T-cell (primary cell): ENCODE results near the gene BAG3. TPM values are rescaled to one million over a fixed set of nuclear protein-coding genes. Genes with fewer than 3 reads are reported as not detected.
A peak's percentile ranks its signal among the peaks of the same experiment; 100 is the strongest.

Source experiments
- ATAC-seq, 4 experiments: fragments of 200-7000 bp in 3 of 4; fragments of 150-1000 bp in 1 of 4; cut with Tn5 transposase; replicated peaks in 1 of 4; 1 replicate in 3 of 4; 2 replicates in 1 of 4; pipeline ENCODE4 v1.10.0; 2021; ENCODE audit warnings: moderate library complexity in 3 of 4, mild to moderate bottlenecking in 2 of 4, moderate number of reproducible peaks in 1 of 4
- CTCF ChIA-PET, 2 donors: fragments of 300-600 bp; sonication (Branson Sonifier 250); formaldehyde crosslinking; loops; one replicate each; lab custom pipeline; 2022; ENCODE audit warnings: antibody characterized with exemption in 2 of 2; lab: Charles Lee
- POLR2A ChIA-PET, 2 donors: fragments of 300-600 bp; sonication (Branson Sonifier 250); formaldehyde crosslinking; loops; one replicate each; lab custom pipeline; 2022; ENCODE audit warnings: antibody characterized with exemption in 2 of 2; lab: Charles Lee
- DNase-seq, 35 experiments: peaks; one replicate each; pipeline versions ENCODE4 v3.0.0 to v3.0.0-alpha.2; 2013 to 2023
- H3K27ac ChIP-seq: one replicate; pipeline ENCODE4 v1.5.1; 2013; ENCODE audit warnings: low read length
- H3K27me3 ChIP-seq, 2 experiments: replicated peaks in 1 of 2; 1 replicate in 1 of 2; 2 replicates in 1 of 2; pipeline versions ENCODE4 v1.6.1 to v1.7.0; 2013; ENCODE audit warnings: low read length in 1 of 2, mixed read lengths in 1 of 2; ENCODE audit not compliant: control insufficient read depth in 2 of 2, insufficient read depth in 2 of 2; ENCODE audit errors: extremely low read depth in 1 of 2
- H3K36me3 ChIP-seq, 2 donors: 1 replicate in 1 of 2; 2 replicates in 1 of 2; pipeline versions ENCODE4 v1.6.1 to v1.7.0; 2013; ENCODE audit warnings: low read length in 1 of 2; ENCODE audit not compliant: control insufficient read depth in 2 of 2, insufficient read depth in 1 of 2; ENCODE audit errors: extremely low read depth in 1 of 2
- H3K4me1 ChIP-seq, 2 experiments: 1 replicate in 1 of 2; 2 replicates in 1 of 2; pipeline versions ENCODE4 v1.6.1 to v1.7.0; 2013; ENCODE audit warnings: low read length in 2 of 2, mixed read lengths in 1 of 2; ENCODE audit not compliant: insufficient read depth in 2 of 2, control insufficient read depth in 1 of 2; ENCODE audit errors: extremely low read depth in 1 of 2
- H3K4me3 ChIP-seq, 2 donors: 1 replicate in 1 of 2; 2 replicates in 1 of 2; pipeline versions ENCODE4 v1.5.1 to v1.7.0; 2013; ENCODE audit warnings: mild to moderate bottlenecking in 2 of 2, low read length in 1 of 2, moderate library complexity in 1 of 2; ENCODE audit not compliant: control insufficient read depth in 1 of 2; ENCODE audit errors: extremely low read depth in 1 of 2
- H3K9me3 ChIP-seq: 2 replicates; pipeline ENCODE4 v1.7.0; 2013
- H3K27ac Mint-ChIP-seq, 2 donors: one replicate each; pipeline ENCODE4 v1.8.0; 2020 to 2021; ENCODE audit warnings: mild to moderate bottlenecking in 2 of 2, mixed read lengths in 2 of 2
- H3K27me3 Mint-ChIP-seq, 2 donors: one replicate each; pipeline ENCODE4 v1.8.0; 2021 to 2022; ENCODE audit warnings: mixed read lengths in 2 of 2
- H3K36me3 Mint-ChIP-seq: one replicate; pipeline ENCODE4 v1.8.0; 2021; ENCODE audit warnings: mixed read lengths
- H3K4me1 Mint-ChIP-seq, 3 donors: one replicate each; pipeline ENCODE4 v1.8.0; 2020 to 2022; ENCODE audit warnings: mixed read lengths in 3 of 3, mild to moderate bottlenecking in 1 of 3
- H3K4me3 Mint-ChIP-seq, 3 donors: one replicate each; pipeline ENCODE4 v1.8.0; 2020 to 2022; ENCODE audit warnings: mild to moderate bottlenecking in 3 of 3, mixed read lengths in 3 of 3, moderate library complexity in 3 of 3
- H3K9me3 Mint-ChIP-seq, 3 donors: one replicate each; pipeline ENCODE4 v1.8.0; 2020 to 2022; ENCODE audit warnings: mixed read lengths in 3 of 3
- whole genome bisulfite sequencing: methylation state at CpG from one replicate; pipeline ENCODE4 v1.1.5; 2013; ENCODE audit warnings: missing lambda C conversion rate; ENCODE audit not compliant: insufficient coverage; 5-methylcytosine and 5-hydroxymethylcytosine counted together
- total RNA-seq, 35 experiments: library from RNA in 6 of 35; stranded (reverse) in 6 of 35; fragments of 120-200 nt in 1 of 35; gene quantifications; one replicate each; pipeline versions ENCODE4 v1.2.1 to v1.2.4 and lab custom pipeline; 2013 to 2026

Gene BAG3
- total RNA-seq, 5 donors from 2014 or later (not counting 1 experiment from before 2014, with no cell fraction given): 20.2 to 36.4 (median 23.7) TPM

DNA sequence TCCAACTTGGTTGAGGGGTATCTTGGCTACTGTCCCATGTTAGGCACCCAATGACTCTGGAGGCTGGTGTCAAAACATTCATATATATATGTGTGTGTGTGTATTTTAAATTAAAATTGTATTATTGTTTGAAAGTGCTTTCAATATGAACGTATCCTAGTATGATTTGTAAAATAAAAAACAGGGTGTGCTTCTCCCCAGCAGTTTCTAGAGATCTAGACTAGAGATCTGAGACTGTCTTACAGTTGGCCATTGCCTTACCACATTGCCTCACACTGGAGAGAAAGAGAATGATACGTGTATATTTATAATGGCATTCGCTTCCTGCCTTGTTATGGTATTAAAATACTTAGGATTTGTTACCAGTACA lies 1.2 kb downstream of the BAG3 start:
- no CpG with 5 or more reads among the region's 3 CpGs for WGBS
- Mint-ChIP-seq H3K4me1 (peaks cover 57 to 58% (median 58%) of the 10 kb centered on the region in 3 donors), H3K36me3 (peaks cover 6% of the 10 kb centered on the region), H3K9me3 (no peaks in the 10 kb centered on the region), H3K4me3 (peak overlapping the region; percentile 87 to 97 (median 87)), H3K27ac (peak overlapping the region; percentile 91 to 98), H3K27me3 (no peaks in the 10 kb centered on the region)
- H3K36me3 ChIP-seq: no peaks in the 10 kb centered on the region
- CTCF ChIA-PET: no interaction called here
- DNase-seq: peak in 4 of 35 experiments; percentile 7 to 72 (median 24)
- POLR2A ChIA-PET: interaction anchor here in 1 of 2 donors (0.6 to 1.0 kb wide), 2 partner anchors 11 to 442 kb away, joined by 4 to 7 read pairs; no protein-coding TSS in a partner anchor
- no peaks in the 10 kb centered on the region for H3K9me3 ChIP-seq
- peaks cover 26 to 40% of the 10 kb centered on the region in 2 experiments for H3K4me1 ChIP-seq
- H3K4me3 ChIP-seq: peak overlapping the region; percentile 84 to 90
- H3K27ac ChIP-seq: peak overlapping the region; percentile 54
- H3K27me3 ChIP-seq: no peaks in the 10 kb centered on the region
- ATAC-seq: peak; percentile 53 to 68 (median 54)

DNA sequence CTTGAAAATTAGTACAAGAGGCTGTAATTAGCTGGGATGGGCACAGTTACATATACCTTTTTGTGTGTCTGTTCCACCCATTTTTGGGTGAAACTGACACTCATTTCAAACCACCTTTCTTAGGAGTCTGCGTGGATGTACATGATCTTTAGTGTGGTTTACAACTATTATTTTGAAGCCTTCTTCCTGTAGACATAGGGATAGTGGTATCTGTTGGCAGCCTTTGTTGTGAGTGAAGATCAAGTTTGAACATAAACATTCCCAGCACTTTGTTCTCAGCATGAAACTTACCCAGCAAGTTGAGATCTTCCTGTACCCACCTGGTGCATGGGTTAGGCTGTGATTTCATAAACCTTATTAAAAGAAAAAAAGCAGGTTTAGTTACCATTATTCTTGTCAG lies 2.0 kb downstream of the BAG3 start:
- peak overlapping the region; percentile 54 for H3K27ac ChIP-seq
- H3K9me3 ChIP-seq: no peaks in the 10 kb centered on the region
- POLR2A ChIA-PET: interaction anchor here (0.5 to 1.0 kb wide), 2 partner anchors 10 to 590 kb away, joined by 4 to 7 read pairs; no protein-coding TSS in a partner anchor
- Mint-ChIP-seq H3K9me3 (no peaks in the 10 kb centered on the region), H3K27me3 (no peaks in the 10 kb centered on the region), H3K4me3 (peak overlapping the region; percentile 87 to 97 (median 87)), H3K4me1 (peaks cover 62 to 64% (median 62%) of the 10 kb centered on the region in 3 donors), H3K27ac (peak overlapping the region; percentile 91 to 98), H3K36me3 (peaks cover 6% of the 10 kb centered on the region)
- no peaks in the 10 kb centered on the region for H3K36me3 ChIP-seq
- H3K4me1 ChIP-seq: peaks cover 26 to 45% of the 10 kb centered on the region in 2 experiments
- peak in 2 of 4 experiments; percentile 8 to 49 for ATAC-seq
- WGBS: no CpG with 5 or more reads among the region's 1 CpG
- H3K27me3 ChIP-seq: no peaks in the 10 kb centered on the region
- CTCF ChIA-PET: interaction anchor here in 1 of 2 donors (0.5 kb wide), 1 partner anchor 45 kb away, joined by 7 read pairs; no protein-coding TSS in a partner anchor
- peak in 1 of 35 experiments; percentile 48 for DNase-seq
- H3K4me3 ChIP-seq: peak overlapping the region in 1 of 2 donors; percentile 90

DNA sequence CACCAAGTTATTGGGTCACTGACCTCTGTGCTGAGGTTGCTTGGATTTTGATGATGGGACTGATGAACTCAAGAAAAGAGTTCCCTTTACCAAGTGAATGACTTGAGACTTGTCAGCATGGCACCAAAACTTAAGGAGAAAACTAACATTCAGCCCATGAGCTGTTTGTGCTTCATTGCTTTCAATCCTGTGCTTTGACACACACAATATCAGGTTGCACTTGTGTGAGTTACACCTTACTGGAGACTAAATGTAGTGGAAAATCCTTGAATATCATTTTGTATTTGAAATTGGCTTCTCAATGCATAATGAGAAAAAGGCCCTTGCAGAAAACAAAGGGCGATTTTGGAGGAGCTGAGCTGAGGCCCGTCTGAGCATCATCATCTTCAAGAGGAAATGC lies 2.7 kb downstream of the BAG3 start:
- DNase-seq (no peak), ATAC-seq (no peak)
- H3K27ac Mint-ChIP-seq: peak overlapping the region; percentile 91 to 98
- Histone ChIP-seq H3K4me1 (peaks cover 26 to 47% of the 10 kb centered on the region in 2 experiments), H3K4me3 (no peak overlapping the region), H3K9me3 (no peaks in the 10 kb centered on the region), H3K36me3 (no peaks in the 10 kb centered on the region), H3K27ac (no peak overlapping the region), H3K27me3 (no peaks in the 10 kb centered on the region)
- peaks cover 10% of the 10 kb centered on the region for H3K36me3 Mint-ChIP-seq
- CTCF ChIA-PET: interaction anchor here in 1 of 2 donors (0.7 kb wide), 1 partner anchor 444 kb away, joined by 3 read pairs; no protein-coding TSS in a partner anchor
- POLR2A ChIA-PET: no interaction called here
- no peaks in the 10 kb centered on the region for H3K27me3 Mint-ChIP-seq
- peaks cover 62 to 70% (median 69%) of the 10 kb centered on the region in 3 donors for H3K4me1 Mint-ChIP-seq
- peak overlapping the region; percentile 87 to 97 (median 87) for H3K4me3 Mint-ChIP-seq
- 48% methylated on average over 2 of the region's 2 CpGs for WGBS
- H3K9me3 Mint-ChIP-seq: no peaks in the 10 kb centered on the region

DNA sequence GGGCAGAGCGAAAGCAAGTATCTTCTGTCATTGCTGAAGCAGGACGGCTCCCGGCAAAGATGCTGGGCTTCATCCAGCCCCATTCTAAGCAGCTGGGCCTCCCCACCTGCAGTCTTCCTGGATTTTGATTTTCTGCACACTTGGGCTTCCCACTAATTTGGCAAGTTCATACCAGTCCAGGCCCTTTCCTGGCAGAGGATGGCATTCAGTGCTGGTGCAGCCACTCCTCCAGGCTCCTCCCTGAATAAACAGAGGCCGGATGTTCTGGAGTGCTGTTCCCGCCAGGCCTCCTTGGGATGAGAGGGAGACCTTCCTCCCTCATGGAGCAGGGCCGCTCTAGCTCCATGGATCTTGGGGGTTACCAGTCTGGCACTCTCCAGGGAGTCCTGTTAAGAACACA lies 3.4 kb downstream of the BAG3 start:
- Histone ChIP-seq H3K36me3 (no peaks in the 10 kb centered on the region), H3K27ac (peak overlapping the region; percentile 12), H3K27me3 (no peaks in the 10 kb centered on the region), H3K4me1 (peaks cover 26 to 52% of the 10 kb centered on the region in 2 experiments), H3K4me3 (no peak overlapping the region), H3K9me3 (no peaks in the 10 kb centered on the region)
- H3K4me3 Mint-ChIP-seq: peak overlapping the region; percentile 87 to 97 (median 87)
- CTCF ChIA-PET: no interaction called here
- H3K27me3 Mint-ChIP-seq: no peaks in the 10 kb centered on the region
- H3K36me3 Mint-ChIP-seq: peaks cover 10% of the 10 kb centered on the region
- WGBS: 84% methylated on average over 5 of the region's 6 CpGs
- peak overlapping the region; percentile 91 to 98 for H3K27ac Mint-ChIP-seq
- DNase-seq (no peak), ATAC-seq (no peak)
- peaks cover 62 to 74% (median 72%) of the 10 kb centered on the region in 3 donors for H3K4me1 Mint-ChIP-seq
- H3K9me3 Mint-ChIP-seq: no peaks in the 10 kb centered on the region
- POLR2A ChIA-PET: no interaction called here

DNA sequence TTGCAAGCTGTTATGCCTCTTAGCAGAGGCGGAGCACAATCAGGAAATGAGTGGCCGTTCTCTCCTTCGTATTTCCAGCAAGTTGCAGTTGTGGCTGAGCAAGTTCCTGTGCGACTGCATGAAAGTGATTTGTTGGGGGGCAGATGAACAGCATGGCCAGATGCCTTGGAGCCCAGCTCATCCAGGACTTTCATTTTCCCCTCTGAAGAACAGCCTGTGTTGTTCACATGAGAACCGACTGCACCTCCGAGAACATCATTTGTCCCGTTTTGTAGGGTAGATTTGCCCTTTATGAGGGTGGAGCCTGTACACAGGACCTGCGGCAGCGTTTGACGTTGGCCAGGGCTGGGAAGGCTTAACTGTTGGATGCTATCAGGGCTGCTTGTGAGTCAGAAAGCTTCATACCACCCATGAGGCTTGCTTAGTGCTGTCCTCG lies 4.4 kb downstream of the BAG3 start:
- peak overlapping the region; percentile 12 for H3K27ac ChIP-seq
- Mint-ChIP-seq H3K9me3 (no peaks in the 10 kb centered on the region), H3K27ac (peak overlapping the region; percentile 91 to 98), H3K4me1 (peaks cover 62 to 77% (median 73%) of the 10 kb centered on the region in 3 donors), H3K27me3 (no peaks in the 10 kb centered on the region), H3K36me3 (peaks cover 10% of the 10 kb centered on the region), H3K4me3 (peak overlapping the region; percentile 87 to 97 (median 87))
- no peaks in the 10 kb centered on the region for H3K36me3 ChIP-seq
- WGBS: 35% methylated on average over 10 of the region's 11 CpGs
- no peaks in the 10 kb centered on the region for H3K27me3 ChIP-seq
- peak overlapping the region; percentile 22 to 32 for H3K4me3 ChIP-seq
- POLR2A ChIA-PET: interaction anchor here in 1 of 2 donors (0.6 kb wide), 1 partner anchor 65 kb away, joined by 4 read pairs; no protein-coding TSS in a partner anchor
- H3K4me1 ChIP-seq: peaks cover 25 to 52% of the 10 kb centered on the region in 2 experiments
- no peaks in the 10 kb centered on the region for H3K9me3 ChIP-seq
- ATAC-seq: peak; percentile 41 to 56 (median 42)
- DNase-seq: peak in 32 of 35 experiments; percentile 12 to 61 (median 32)
- CTCF ChIA-PET: interaction anchor here in 1 of 2 donors (0.6 to 1.3 kb wide), 2 partner anchors 12 to 64 kb away, joined by 3 read pairs; no protein-coding TSS in a partner anchor

DNA sequence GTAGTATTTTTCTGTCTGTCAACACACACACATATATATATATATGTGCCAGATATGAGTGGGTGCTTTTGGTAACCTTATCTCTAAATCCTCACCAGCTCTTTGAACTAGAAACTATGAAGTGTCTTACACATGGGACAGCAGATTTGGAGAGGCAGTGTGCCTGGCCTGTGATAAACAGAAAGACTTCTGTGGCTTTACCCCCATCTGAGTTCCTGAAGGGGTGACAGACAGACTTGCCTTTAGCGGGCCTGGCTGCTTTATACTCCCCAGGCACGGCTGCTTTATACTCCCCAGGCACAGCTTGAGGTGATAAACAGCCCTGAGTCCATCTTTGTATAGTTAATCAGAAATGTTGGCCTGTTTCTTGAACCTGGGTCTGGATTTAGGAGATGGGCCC lies 5.6 kb downstream of the BAG3 start:
- Mint-ChIP-seq H3K9me3 (no peaks in the 10 kb centered on the region), H3K4me1 (peaks cover 69 to 81% (median 77%) of the 10 kb centered on the region in 3 donors), H3K27me3 (no peaks in the 10 kb centered on the region), H3K4me3 (peak overlapping the region in 1 of 3 donors; percentile 97), H3K27ac (peak overlapping the region; percentile 91 to 98), H3K36me3 (peaks cover 12% of the 10 kb centered on the region)
- Histone ChIP-seq H3K27ac (peak overlapping the region; percentile 20), H3K36me3 (peaks cover 0 to 2% of the 10 kb centered on the region in 2 donors), H3K9me3 (no peaks in the 10 kb centered on the region), H3K27me3 (no peaks in the 10 kb centered on the region), H3K4me1 (peaks cover 24 to 52% of the 10 kb centered on the region in 2 experiments), H3K4me3 (no peak overlapping the region)
- DNase-seq: no peak
- CTCF ChIA-PET: no interaction called here
- WGBS: 83% methylated on average over 1 of the region's 2 CpGs
- POLR2A ChIA-PET: interaction anchor here (0.6 to 0.9 kb wide), 4 partner anchors 10 to 84 kb away, joined by 3 to 17 read pairs (median 5); no protein-coding TSS in a partner anchor
- ATAC-seq: no peak
